Measurements from ENCODE around the gene GSTM5.

Gene GSTM5

GRCh38 chr1:109714661-109715372 is 2.8 kb downstream of the GSTM5 start:
- H3K4me3 ChIP-seq (ENCODE audit: low read depth, low read length) = no peak overlapping the region
- TF ChIP-seq CTCF (IDR thresholded peaks at IDR 0.05; ENCODE audit: low read depth, low read length) = no peak

GRCh38 chr1:109716121-109716520 is 4.1 kb downstream of the GSTM5 start:
- no peak for TF ChIP-seq CTCF (IDR thresholded peaks at IDR 0.05; ENCODE audit: low read depth, low read length)
- no peak overlapping the region for H3K4me3 ChIP-seq (ENCODE audit: low read depth, low read length)

- no peak for TF ChIP-seq CTCF (IDR thresholded peaks at IDR 0.05; ENCODE audit: low read depth, low read length)
- H3K4me3 ChIP-seq (ENCODE audit: low read depth, low read length) = no peak overlapping the region
Measured at GRCh38 chr1:109716570-109717090, 4.6 kb downstream of the GSTM5 start.

- no peak for TF ChIP-seq CTCF (IDR thresholded peaks at IDR 0.05; ENCODE audit: low read depth, low read length)
- H3K4me3 ChIP-seq (ENCODE audit: low read depth, low read length) = no peak overlapping the region
Measured at GRCh38 chr1:109717729-109718128, 5.7 kb downstream of the GSTM5 start.

GRCh38 chr1:109718495-109718894 is 6.4 kb downstream of the GSTM5 start:
- H3K4me3 ChIP-seq (ENCODE audit: low read depth, low read length) = no peak overlapping the region
- no peak for TF ChIP-seq CTCF (IDR thresholded peaks at IDR 0.05; ENCODE audit: low read depth, low read length)

- H3K4me3 ChIP-seq (ENCODE audit: low read depth, low read length) = no peak overlapping the region
Measured at GRCh38 chr1:109719337-109719837, 7.3 kb downstream of the GSTM5 start.

More at GRCh38 chr1:109719337-109719837, 7.3 kb downstream of the GSTM5 start:
- no peak for TF ChIP-seq CTCF (IDR thresholded peaks at IDR 0.05; ENCODE audit: low read depth, low read length)
